KMS-11 (cell line): ENCODE measurements around the gene ZNF581.

ENCODE experiments used
- H2AFZ ChIP-seq: fragments of 200-600 bp; sonication (generic); 2 replicates; pipeline ENCODE4 v1.6.1; 2016; ENCODE audit warnings: antibody characterized with exemption, mixed run types, low read depth
- H3K27ac ChIP-seq: fragments of 200-600 bp; sonication (generic); 2 replicates; pipeline ENCODE4 v1.6.1; 2016; ENCODE audit warnings: mild to moderate bottlenecking, mixed run types
- H3K27me3 ChIP-seq: fragments of 200-600 bp; sonication (generic); 2 replicates; pipeline ENCODE4 v1.6.1; 2017; ENCODE audit warnings: mild to moderate bottlenecking, low read depth, mixed run types, moderate library complexity; ENCODE audit not compliant: insufficient read depth
- H3K36me3 ChIP-seq: fragments of 200-600 bp; sonication (generic); 2 replicates; pipeline ENCODE4 v1.6.1; 2017; ENCODE audit warnings: mild to moderate bottlenecking, mixed run types; ENCODE audit not compliant: insufficient read depth
- H3K4me1 ChIP-seq: fragments of 200-600 bp; sonication (generic); 2 replicates; pipeline ENCODE4 v1.6.1; 2016; ENCODE audit warnings: mild to moderate bottlenecking, low read depth, mixed run types; ENCODE audit not compliant: poor library complexity, severe bottlenecking
- H3K4me2 ChIP-seq: fragments of 200-600 bp; sonication (generic); 2 replicates; pipeline ENCODE4 v1.7.0; 2016; ENCODE audit warnings: mild to moderate bottlenecking, mixed run types
- H3K4me3 ChIP-seq: fragments of 200-600 bp; sonication (generic); IDR thresholded peaks from 2 replicates; pipeline ENCODE4 v1.6.1; 2017; ENCODE audit warnings: low read depth, low read length, mixed read lengths; ENCODE audit not compliant: insufficient read depth
- H3K79me2 ChIP-seq: fragments of 200-600 bp; sonication (generic); 2 replicates; pipeline ENCODE4 v1.6.1; 2016; ENCODE audit warnings: low read depth, mixed run types; ENCODE audit not compliant: insufficient read depth
- H3K9ac ChIP-seq: fragments of 200-600 bp; sonication (generic); 2 replicates; pipeline ENCODE4 v1.6.1; 2016; ENCODE audit warnings: mild to moderate bottlenecking, mixed run types
- H4K20me1 ChIP-seq: fragments of 200-600 bp; sonication (generic); 2 replicates; pipeline ENCODE4 v1.6.1; 2016; ENCODE audit warnings: mild to moderate bottlenecking, mixed run types; ENCODE audit not compliant: insufficient read depth
- CTCF ChIP-seq: fragments of 200-600 bp; sonication (generic); conservative IDR thresholded peaks from 2 replicates; pipeline ENCODE4 v1.6.1; 2017; ENCODE audit warnings: low read depth, mild to moderate bottlenecking, antibody characterized with exemption, low read length, moderate library complexity, mixed read lengths

The ZNF581 gene

GRCh38 chr19:55613396-55613795 is 30.1 kb upstream of the ZNF581 start:
- H3K9ac ChIP-seq: no peak overlapping the region
- no peaks in the 10 kb centered on the region for H3K27me3 ChIP-seq
- H3K27ac ChIP-seq: no peak overlapping the region
- no peaks in the 10 kb centered on the region for H3K79me2 ChIP-seq
- TF ChIP-seq CTCF: no peak
- H4K20me1 ChIP-seq: no peaks in the 10 kb centered on the region
- no peak overlapping the region for H2AFZ ChIP-seq
- H3K4me3 ChIP-seq: no peak overlapping the region
- no peaks in the 10 kb centered on the region for H3K36me3 ChIP-seq
- H3K4me2 ChIP-seq: no peak overlapping the region
- peaks cover 14% of the 10 kb centered on the region for H3K4me1 ChIP-seq

- H3K4me3 ChIP-seq: no peak overlapping the region
- no peak overlapping the region for H3K27ac ChIP-seq
- no peaks in the 10 kb centered on the region for H3K79me2 ChIP-seq
- no peaks in the 10 kb centered on the region for H4K20me1 ChIP-seq
- no peak overlapping the region for H2AFZ ChIP-seq
- TF ChIP-seq CTCF: no peak
- H3K9ac ChIP-seq: no peak overlapping the region
- H3K27me3 ChIP-seq: no peaks in the 10 kb centered on the region
- H3K36me3 ChIP-seq: no peaks in the 10 kb centered on the region
- no peak overlapping the region for H3K4me2 ChIP-seq
- peaks cover 14% of the 10 kb centered on the region for H3K4me1 ChIP-seq
Measured at GRCh38 chr19:55613930-55614710, 29.3 kb upstream of the ZNF581 start.

GRCh38 chr19:55614711-55615542 is 28.5 kb upstream of the ZNF581 start:
- H3K27me3 ChIP-seq: no peaks in the 10 kb centered on the region

More at GRCh38 chr19:55614711-55615542, 28.5 kb upstream of the ZNF581 start:
- no peak overlapping the region for H3K9ac ChIP-seq
- H3K79me2 ChIP-seq: no peaks in the 10 kb centered on the region
- no peak overlapping the region for H3K27ac ChIP-seq
- TF ChIP-seq CTCF: no peak
- no peak overlapping the region for H3K4me3 ChIP-seq
- H3K4me2 ChIP-seq: no peak overlapping the region
- H2AFZ ChIP-seq: no peak overlapping the region
- no peaks in the 10 kb centered on the region for H3K36me3 ChIP-seq
- H4K20me1 ChIP-seq: no peaks in the 10 kb centered on the region
- peaks cover 14% of the 10 kb centered on the region for H3K4me1 ChIP-seq
